Prostate gland (tissue), 2 donors: Measurements from ENCODE around the gene IFI16. TPM values are rescaled to one million over a fixed set of nuclear protein-coding genes. Genes with fewer than 3 reads are reported as not detected.

ENCODE experiments used
- DNase-seq: peaks from one replicate; pipeline ENCODE4 v3.0.0-alpha.2; 2019; ENCODE audit warnings: low spot score
- H3K27ac ChIP-seq, 2 donors: fragments of 200-600 bp; sonication (generic); 2 replicates each; pipeline ENCODE4 v1.5.1; 2017 to 2019
- H3K27me3 ChIP-seq: fragments of 200-600 bp; sonication (generic); replicated peaks from 2 replicates; pipeline ENCODE4 v1.5.1; 2019; ENCODE audit not compliant: insufficient read depth
- H3K36me3 ChIP-seq, 2 donors: fragments of 200-600 bp; sonication (generic); 1 replicate in 1 of 2; 2 replicates in 1 of 2; pipeline versions ENCODE4 v1.5.1 to v1.8.1; 2017 to 2019
- H3K4me1 ChIP-seq: fragments of 200-600 bp; sonication (generic); replicated peaks from 2 replicates; pipeline ENCODE4 v1.5.1; 2019
- H3K4me3 ChIP-seq, 2 donors: fragments of 200-600 bp; sonication (generic); 2 replicates each; pipeline ENCODE4 v1.5.1; 2017 to 2019
- H3K9me3 ChIP-seq: fragments of 200-600 bp; sonication (generic); 2 replicates; pipeline ENCODE4 v1.5.1; 2017
- CTCF ChIP-seq, 4 experiments: fragments of 200-600 bp in 2 of 4; fragments of 450-650 bp in 2 of 4; sonication (generic) in 2 of 4; IDR thresholded peaks; 1 replicate in 3 of 4; 2 replicates in 1 of 4; pipeline ENCODE4 v1.5.1; 2016 to 2019; ENCODE audit warnings: antibody characterized with exemption in 4 of 4, mild to moderate bottlenecking in 2 of 4, moderate library complexity in 2 of 4
- POLR2A ChIP-seq: fragments of 450-650 bp; IDR thresholded peaks from one replicate; pipeline ENCODE4 v1.6.1; 2016; ENCODE audit warnings: antibody characterized with exemption, mild to moderate bottlenecking
- POLR2AphosphoS5 ChIP-seq: sonication (generic); formaldehyde crosslinking; IDR thresholded peaks from one replicate; pipeline ENCODE4 v1.6.1; 2017; ENCODE audit warnings: antibody characterized with exemption
- WGBS: methylation state at CpG from one replicate; pipeline ENCODE4 v1.1.5; 2018; 5-methylcytosine and 5-hydroxymethylcytosine counted together
- intact Hi-C: fragments of 100-400 bp; cut with DNase I; formaldehyde crosslinking; loops from one replicate; pipeline ENCODE4 v1.14.2; 2022
- total RNA-seq, 2 donors: library from RNA; depleted of rRNA; stranded (reverse); fragments of >200 nt; gene quantifications; one replicate each; pipeline ENCODE4 v1.1.0, GENCODE V29; 2016

Gene IFI16
- total RNA-seq, 2 donors from 2014 or later = 18.2 to 61.3 TPM

- Histone ChIP-seq H3K9me3 (no peaks in the 10 kb centered on the region), H3K4me1 (no peaks in the 10 kb centered on the region), H3K27me3 (no peaks in the 10 kb centered on the region), H3K36me3 (no peaks in the 10 kb centered on the region), H3K27ac (no peak overlapping the region), H3K4me3 (no peak overlapping the region)
- TF ChIP-seq POLR2AphosphoS5 (no peak), POLR2A (no peak), CTCF (IDR thresholded peaks at IDR 0.05) (no peak)
- intact Hi-C loops = no loop called here
- 74% methylated on average over 5 of the region's 5 CpGs for whole genome bisulfite sequencing
- DNase-seq = no peak
These were observed 45.5 kb downstream of the IFI16 start for GRCh38 chr1:159055181-159055641.

- Histone ChIP-seq H3K9me3 (no peaks in the 10 kb centered on the region), H3K27me3 (no peaks in the 10 kb centered on the region), H3K4me1 (no peaks in the 10 kb centered on the region), H3K27ac (no peak overlapping the region), H3K4me3 (no peak overlapping the region), H3K36me3 (no peaks in the 10 kb centered on the region)
- intact Hi-C loops = no loop called here
- no peak for TF ChIP-seq CTCF (IDR thresholded peaks at IDR 0.05)
- no peak for TF ChIP-seq POLR2AphosphoS5
- TF ChIP-seq POLR2A = no peak
- DNase-seq = no peak
- WGBS = 88% methylated on average over 7 of the region's 7 CpGs
These were observed 46.5 kb downstream of the IFI16 start for GRCh38 chr1:159056069-159056698.

GRCh38 chr1:159058751-159059150 is 49.0 kb downstream of the IFI16 start:
- H3K4me1 ChIP-seq = no peaks in the 10 kb centered on the region
- no peaks in the 10 kb centered on the region for H3K27me3 ChIP-seq
- WGBS = 85% methylated on average over 7 of the region's 7 CpGs
- H3K36me3 ChIP-seq = no peaks in the 10 kb centered on the region
- no peak overlapping the region for H3K4me3 ChIP-seq
- H3K9me3 ChIP-seq = no peaks in the 10 kb centered on the region
- intact Hi-C loops = no loop called here
- H3K27ac ChIP-seq = no peak overlapping the region
- TF ChIP-seq CTCF (IDR thresholded peaks at IDR 0.05) (no peak), POLR2AphosphoS5 (no peak), POLR2A (no peak)
- no peak for DNase-seq

- H3K4me3 ChIP-seq = no peak overlapping the region
- no peaks in the 10 kb centered on the region for H3K4me1 ChIP-seq
- H3K36me3 ChIP-seq = no peaks in the 10 kb centered on the region
- H3K9me3 ChIP-seq = no peaks in the 10 kb centered on the region
- 93% methylated on average over 8 of the region's 8 CpGs for WGBS
- intact Hi-C loops = no loop called here
- no peaks in the 10 kb centered on the region for H3K27me3 ChIP-seq
- no peak for DNase-seq
- no peak for TF ChIP-seq POLR2A
- no peak for TF ChIP-seq POLR2AphosphoS5
- TF ChIP-seq CTCF (IDR thresholded peaks at IDR 0.05) = no peak
- H3K27ac ChIP-seq = no peak overlapping the region
These were observed 55.4 kb downstream of the IFI16 start for GRCh38 chr1:159065106-159065505.

GRCh38 chr1:159066108-159066507 is 56.4 kb downstream of the IFI16 start:
- H3K36me3 ChIP-seq = no peaks in the 10 kb centered on the region
- no peak for DNase-seq
- no peak overlapping the region for H3K27ac ChIP-seq
- intact Hi-C loops = no loop called here
- no peaks in the 10 kb centered on the region for H3K27me3 ChIP-seq
- H3K4me3 ChIP-seq = no peak overlapping the region
- no peaks in the 10 kb centered on the region for H3K4me1 ChIP-seq
- TF ChIP-seq POLR2AphosphoS5 (no peak), POLR2A (no peak), CTCF (IDR thresholded peaks at IDR 0.05) (no peak)
- no peaks in the 10 kb centered on the region for H3K9me3 ChIP-seq
- WGBS = 84% methylated on average over 4 of the region's 4 CpGs
